Liver (tissue), 6 donors: ENCODE measurements around the gene DRD5. TPM values are rescaled to one million over a fixed set of nuclear protein-coding genes. Genes with fewer than 3 reads are reported as not detected.

Experiments
- FOXA2 ChIP-seq: IDR thresholded peaks from 2 replicates; pipeline ENCODE4 v1.6.1; 2016; ENCODE audit warnings: antibody characterized with exemption
- MAX ChIP-seq: IDR thresholded peaks from 2 replicates; pipeline ENCODE4 v1.6.1; 2016; ENCODE audit warnings: antibody characterized with exemption
- RXRA ChIP-seq, 2 donors: IDR thresholded peaks; 2 replicates each; pipeline ENCODE4 v1.6.1; 2017 to 2018; ENCODE audit warnings: antibody characterized with exemption in 2 of 2, mild to moderate bottlenecking in 1 of 2
- polyA plus RNA-seq, 2 donors: library from polyadenylated mRNA; stranded (reverse) in 1 of 2; unstranded in 1 of 2; fragments of 200-250 nt in 1 of 2; fragments of >200 nt in 1 of 2; fragmentation: Nextera tagmentation in 1 of 2; extraction: Ambion mirVana in 1 of 2; gene quantifications; one replicate each; pipeline versions ENCODE4 v1.2.1 to v1.2.3, GENCODE V29; 2013 to 2015
- small RNA-seq: library from RNA; depleted of rRNA; stranded (forward); fragments of <200 nt; gene quantifications from one replicate; pipeline ENCODE3, GENCODE V24; 2014
- total RNA-seq, 2 donors: library from RNA; depleted of rRNA; stranded (reverse); fragments of >200 nt; gene quantifications; one replicate each; pipeline ENCODE4 v1.2.3, GENCODE V29; 2014
- donor health status: healthy.
- donor health status: healthy.
- donor health status: healthy.

The DRD5 gene
- total and polyA plus RNA-seq, 4 donors = not detected

- TF ChIP-seq MAX = no peak
- no peak for TF ChIP-seq FOXA2
- no peak for TF ChIP-seq RXRA (IDR thresholded peaks at IDR 0.05)
These were observed 52.0 kb downstream of the DRD5 start (continued) for GRCh38 chr4:9833421-9833820.

Small RNAs within 50 kb of the gene (small RNA-seq; reads per million reads assigned to genes)
- gene RNA5SP154 = not detected

Other genes starting within 250 kb of the DRD5 start
- 10 to 100 TPM; 25.7 to 49.0 TPM for gene SLC2A9, start 239.9 kb downstream of the DRD5 start, total RNA-seq
- gene SLC2A9, start 239.9 kb downstream of the DRD5 start, polyA plus RNA-seq = 10 to 100 TPM in 1 of 2 donors, 1 to 10 TPM in 1; 6.2 to 17.5 TPM